ENCODE results near the gene EHMT1.

DNA sequence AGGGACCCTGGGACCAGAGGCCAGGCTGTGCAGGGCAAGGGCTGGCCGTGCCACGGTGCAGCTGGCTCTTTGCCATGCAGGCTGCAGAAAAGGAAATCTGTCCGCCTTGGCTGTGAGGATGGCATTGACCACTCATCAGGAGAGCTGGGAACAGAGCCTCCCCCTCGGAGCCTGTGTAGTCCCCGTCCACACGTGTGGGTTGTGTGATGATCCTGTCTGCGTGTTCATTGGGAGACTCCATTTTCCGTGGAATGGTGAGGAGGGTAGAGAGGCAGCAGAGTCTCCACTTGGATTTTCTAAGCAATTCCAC, 47.7 kb downstream of the EHMT1 start:
- no peak for TF ChIP-seq MEF2B (IDR thresholded peaks at IDR 0.05; ENCODE audit: partially characterized antibody, poor library complexity, severe bottlenecking)
- TF ChIP-seq, protein P1, sequence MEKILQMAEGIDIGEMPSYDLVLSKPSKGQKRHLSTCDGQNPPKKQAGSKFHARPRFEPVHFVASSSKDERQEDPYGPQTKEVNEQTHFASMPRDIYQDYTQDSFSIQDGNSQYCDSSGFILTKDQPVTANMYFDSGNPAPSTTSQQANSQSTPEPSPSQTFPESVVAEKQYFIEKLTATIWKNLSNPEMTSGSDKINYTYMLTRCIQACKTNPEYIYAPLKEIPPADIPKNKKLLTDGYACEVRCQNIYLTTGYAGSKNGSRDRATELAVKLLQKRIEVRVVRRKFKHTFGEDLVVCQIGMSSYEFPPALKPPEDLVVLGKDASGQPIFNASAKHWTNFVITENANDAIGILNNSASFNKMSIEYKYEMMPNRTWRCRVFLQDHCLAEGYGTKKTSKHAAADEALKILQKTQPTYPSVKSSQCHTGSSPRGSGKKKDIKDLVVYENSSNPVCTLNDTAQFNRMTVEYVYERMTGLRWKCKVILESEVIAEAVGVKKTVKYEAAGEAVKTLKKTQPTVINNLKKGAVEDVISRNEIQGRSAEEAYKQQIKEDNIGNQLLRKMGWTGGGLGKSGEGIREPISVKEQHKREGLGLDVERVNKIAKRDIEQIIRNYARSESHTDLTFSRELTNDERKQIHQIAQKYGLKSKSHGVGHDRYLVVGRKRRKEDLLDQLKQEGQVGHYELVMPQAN (conservative IDR thresholded peaks at IDR 0.05) = no peak
- TF ChIP-seq TCF7 (IDR thresholded peaks at IDR 0.05; ENCODE audit: borderline replicate concordance) = no peak
- no peak for TF ChIP-seq POLR2AphosphoS5 (IDR thresholded peaks at IDR 0.05; ENCODE audit: low read length)
- TF ChIP-seq, protein P2, sequence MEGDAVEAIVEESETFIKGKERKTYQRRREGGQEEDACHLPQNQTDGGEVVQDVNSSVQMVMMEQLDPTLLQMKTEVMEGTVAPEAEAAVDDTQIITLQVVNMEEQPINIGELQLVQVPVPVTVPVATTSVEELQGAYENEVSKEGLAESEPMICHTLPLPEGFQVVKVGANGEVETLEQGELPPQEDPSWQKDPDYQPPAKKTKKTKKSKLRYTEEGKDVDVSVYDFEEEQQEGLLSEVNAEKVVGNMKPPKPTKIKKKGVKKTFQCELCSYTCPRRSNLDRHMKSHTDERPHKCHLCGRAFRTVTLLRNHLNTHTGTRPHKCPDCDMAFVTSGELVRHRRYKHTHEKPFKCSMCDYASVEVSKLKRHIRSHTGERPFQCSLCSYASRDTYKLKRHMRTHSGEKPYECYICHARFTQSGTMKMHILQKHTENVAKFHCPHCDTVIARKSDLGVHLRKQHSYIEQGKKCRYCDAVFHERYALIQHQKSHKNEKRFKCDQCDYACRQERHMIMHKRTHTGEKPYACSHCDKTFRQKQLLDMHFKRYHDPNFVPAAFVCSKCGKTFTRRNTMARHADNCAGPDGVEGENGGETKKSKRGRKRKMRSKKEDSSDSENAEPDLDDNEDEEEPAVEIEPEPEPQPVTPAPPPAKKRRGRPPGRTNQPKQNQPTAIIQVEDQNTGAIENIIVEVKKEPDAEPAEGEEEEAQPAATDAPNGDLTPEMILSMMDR (IDR thresholded peaks at IDR 0.05 in 2 of 3, conservative IDR thresholded peaks at IDR 0.05 in 1 of 3; ENCODE audit: control insufficient read depth in 2 of 3, extremely low read depth in 1 of 3, insufficient read depth in 1 of 3, low read depth in 3 of 3, low read length in 3 of 3) = no peak
- TF ChIP-seq, protein P3, sequence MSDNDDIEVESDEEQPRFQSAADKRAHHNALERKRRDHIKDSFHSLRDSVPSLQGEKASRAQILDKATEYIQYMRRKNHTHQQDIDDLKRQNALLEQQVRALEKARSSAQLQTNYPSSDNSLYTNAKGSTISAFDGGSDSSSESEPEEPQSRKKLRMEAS (IDR thresholded peaks at IDR 0.05; ENCODE audit: low read depth, low read length) = no peak
- no peak for TF ChIP-seq POLR2A (IDR thresholded peaks at IDR 0.05; ENCODE audit: low read depth, low read length)
- no peak for TF ChIP-seq BRCA1 (IDR thresholded peaks at IDR 0.05; ENCODE audit: low read depth, low read length)
- TF ChIP-seq CREB1 (IDR thresholded peaks at IDR 0.05; ENCODE audit: low read depth) = no peak
- TF ChIP-seq CBFB (IDR thresholded peaks at IDR 0.05; ENCODE audit: low read depth) = no peak
- no peak for TF ChIP-seq RAD21 (IDR thresholded peaks at IDR 0.05; ENCODE audit: insufficient read depth, low read depth, low read length)
- no peak for TF ChIP-seq EP300 (IDR thresholded peaks at IDR 0.05; ENCODE audit: borderline replicate concordance in 1 of 2, control insufficient read depth in 1 of 2, low read depth in 2 of 2, low read length in 2 of 2)
- no peak for TF ChIP-seq MTA3 (IDR thresholded peaks at IDR 0.05; ENCODE audit: borderline replicate concordance, low read length)
- TF ChIP-seq, protein P4, sequence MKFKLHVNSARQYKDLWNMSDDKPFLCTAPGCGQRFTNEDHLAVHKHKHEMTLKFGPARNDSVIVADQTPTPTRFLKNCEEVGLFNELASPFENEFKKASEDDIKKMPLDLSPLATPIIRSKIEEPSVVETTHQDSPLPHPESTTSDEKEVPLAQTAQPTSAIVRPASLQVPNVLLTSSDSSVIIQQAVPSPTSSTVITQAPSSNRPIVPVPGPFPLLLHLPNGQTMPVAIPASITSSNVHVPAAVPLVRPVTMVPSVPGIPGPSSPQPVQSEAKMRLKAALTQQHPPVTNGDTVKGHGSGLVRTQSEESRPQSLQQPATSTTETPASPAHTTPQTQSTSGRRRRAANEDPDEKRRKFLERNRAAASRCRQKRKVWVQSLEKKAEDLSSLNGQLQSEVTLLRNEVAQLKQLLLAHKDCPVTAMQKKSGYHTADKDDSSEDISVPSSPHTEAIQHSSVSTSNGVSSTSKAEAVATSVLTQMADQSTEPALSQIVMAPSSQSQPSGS (IDR thresholded peaks at IDR 0.05; ENCODE audit: low read length) = no peak

All from GM12878 (cell line).